ENCODE measurements around the gene TRMT2A.

- no peak for TF ChIP-seq POLR2AphosphoS5 (IDR thresholded peaks at IDR 0.05; ENCODE audit: low read depth, low read length)
- TF ChIP-seq POLR2A (IDR thresholded peaks at IDR 0.05; ENCODE audit: low read depth, low read length), result no peak
Measured at GRCh38 chr22:20153945-20154344, 36.9 kb upstream of the TRMT2A start.

All from GM12891 (cell line).